Measurements from ENCODE around the gene LRGUK.

DNA sequence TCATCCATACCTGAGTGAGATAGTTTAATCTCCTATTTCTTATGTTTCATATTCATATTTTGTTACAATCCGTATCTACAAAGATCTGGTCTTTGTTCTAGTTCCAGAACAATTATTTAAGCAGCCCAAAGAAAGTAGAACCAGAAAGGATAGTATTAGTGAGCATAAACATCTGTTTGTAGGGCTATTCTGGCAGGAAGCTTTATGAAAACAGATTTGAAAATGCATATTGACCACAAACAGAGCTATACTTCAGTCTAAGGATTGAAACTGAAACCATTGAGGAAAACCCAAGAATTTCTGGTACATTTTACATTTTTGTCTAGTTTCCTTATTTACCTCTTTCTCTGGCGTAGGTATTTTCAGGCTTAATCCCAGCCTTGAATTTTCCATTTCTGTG lies 28.1 kb downstream of the LRGUK start:
- TF ChIP-seq, protein P1, sequence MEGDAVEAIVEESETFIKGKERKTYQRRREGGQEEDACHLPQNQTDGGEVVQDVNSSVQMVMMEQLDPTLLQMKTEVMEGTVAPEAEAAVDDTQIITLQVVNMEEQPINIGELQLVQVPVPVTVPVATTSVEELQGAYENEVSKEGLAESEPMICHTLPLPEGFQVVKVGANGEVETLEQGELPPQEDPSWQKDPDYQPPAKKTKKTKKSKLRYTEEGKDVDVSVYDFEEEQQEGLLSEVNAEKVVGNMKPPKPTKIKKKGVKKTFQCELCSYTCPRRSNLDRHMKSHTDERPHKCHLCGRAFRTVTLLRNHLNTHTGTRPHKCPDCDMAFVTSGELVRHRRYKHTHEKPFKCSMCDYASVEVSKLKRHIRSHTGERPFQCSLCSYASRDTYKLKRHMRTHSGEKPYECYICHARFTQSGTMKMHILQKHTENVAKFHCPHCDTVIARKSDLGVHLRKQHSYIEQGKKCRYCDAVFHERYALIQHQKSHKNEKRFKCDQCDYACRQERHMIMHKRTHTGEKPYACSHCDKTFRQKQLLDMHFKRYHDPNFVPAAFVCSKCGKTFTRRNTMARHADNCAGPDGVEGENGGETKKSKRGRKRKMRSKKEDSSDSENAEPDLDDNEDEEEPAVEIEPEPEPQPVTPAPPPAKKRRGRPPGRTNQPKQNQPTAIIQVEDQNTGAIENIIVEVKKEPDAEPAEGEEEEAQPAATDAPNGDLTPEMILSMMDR (IDR thresholded peaks at IDR 0.05 in 8 of 11, conservative IDR thresholded peaks at IDR 0.05 in 3 of 11), result no peak
- no peak for TF ChIP-seq POLR2A (IDR thresholded peaks at IDR 0.05)

All from spleen (tissue), 7 donors.